ENCODE results near the gene APOA1.
"Not testable (repeated sequence)": the region's sequence is repeated elsewhere in the genome, so short reads cannot be mapped to it uniquely, and the experiment has no call there.

The APOA1 gene

GRCh38 chr11:116821050-116821918 is 16.1 kb downstream of the APOA1 start:
- in situ Hi-C loops (cut with MboI; ENCODE audit: low sequenced_read_pairs) = no loop called here

GRCh38 chr11:116819049-116819448 is 18.4 kb downstream of the APOA1 start:
- in situ Hi-C loops (cut with MboI; ENCODE audit: low sequenced_read_pairs) = no loop called here

GRCh38 chr11:116814502-116814901 is 22.9 kb downstream of the APOA1 start:
- in situ Hi-C loops (cut with MboI; ENCODE audit: low sequenced_read_pairs) = no loop called here

GRCh38 chr11:116813781-116814471 is 23.5 kb downstream of the APOA1 start:
- in situ Hi-C loops (cut with MboI; ENCODE audit: low sequenced_read_pairs) = no loop called here

GRCh38 chr11:116813170-116813569 is 24.3 kb downstream of the APOA1 start:
- in situ Hi-C loops (cut with MboI; ENCODE audit: low sequenced_read_pairs) = no loop called here

- in situ Hi-C loops (cut with MboI; ENCODE audit: low sequenced_read_pairs) = no loop called here
Observed at GRCh38 chr11:116812109-116812508, 25.3 kb downstream of the APOA1 start.

GRCh38 chr11:116811194-116811593 is 26.2 kb downstream of the APOA1 start:
- in situ Hi-C loops (cut with MboI; ENCODE audit: low sequenced_read_pairs) = no loop called here

GRCh38 chr11:116808262-116809175 is 28.9 kb downstream of the APOA1 start:
- in situ Hi-C loops (cut with MboI; ENCODE audit: low sequenced_read_pairs) = no loop called here

- in situ Hi-C loops (cut with MboI; ENCODE audit: low sequenced_read_pairs) = no loop called here
Observed at GRCh38 chr11:116807601-116808261, 29.7 kb downstream of the APOA1 start.

- in situ Hi-C loops (cut with MboI; ENCODE audit: low sequenced_read_pairs) = no loop called here
Observed at GRCh38 chr11:116804001-116804400, 33.4 kb downstream of the APOA1 start.

- in situ Hi-C loops (cut with MboI; ENCODE audit: low sequenced_read_pairs) = not testable (repeated sequence)
Observed at GRCh38 chr11:116801662-116802061, 35.8 kb downstream of the APOA1 start.

- in situ Hi-C loops (cut with MboI; ENCODE audit: low sequenced_read_pairs) = no loop called here
Observed at GRCh38 chr11:116800610-116801009, 36.8 kb downstream of the APOA1 start.

GRCh38 chr11:116798368-116798767 is 39.1 kb downstream of the APOA1 start:
- in situ Hi-C loops (cut with MboI; ENCODE audit: low sequenced_read_pairs) = loop anchor here (25.0 kb wide), 1 partner anchor 314 kb away; no protein-coding TSS in a partner anchor

- in situ Hi-C loops (cut with MboI; ENCODE audit: low sequenced_read_pairs) = loop anchor here (25.0 kb wide), 1 partner anchor 314 kb away; no protein-coding TSS in a partner anchor
Observed at GRCh38 chr11:116797816-116798215, 39.6 kb downstream of the APOA1 start.

GRCh38 chr11:116796548-116796947 is 40.9 kb downstream of the APOA1 start:
- in situ Hi-C loops (cut with MboI; ENCODE audit: low sequenced_read_pairs) = loop anchor here (25.0 kb wide), 1 partner anchor 316 kb away; no protein-coding TSS in a partner anchor

- in situ Hi-C loops (cut with MboI; ENCODE audit: low sequenced_read_pairs) = loop anchor here (25.0 kb wide), 1 partner anchor 317 kb away; no protein-coding TSS in a partner anchor
Observed at GRCh38 chr11:116794851-116795250, 42.6 kb downstream of the APOA1 start.

GRCh38 chr11:116793772-116794097 is 43.7 kb downstream of the APOA1 start:
- in situ Hi-C loops (cut with MboI; ENCODE audit: low sequenced_read_pairs) = loop anchor here (25.0 kb wide), 1 partner anchor 319 kb away; no protein-coding TSS in a partner anchor

- in situ Hi-C loops (cut with MboI; ENCODE audit: low sequenced_read_pairs) = loop anchor here (25.0 kb wide), 1 partner anchor 319 kb away; no protein-coding TSS in a partner anchor
Observed at GRCh38 chr11:116792869-116793771, 44.3 kb downstream of the APOA1 start.
